Thymus (tissue), 11 donors: ENCODE data around the gene PAN3. TPM values are rescaled to one million over a fixed set of nuclear protein-coding genes. Genes with fewer than 3 reads are reported as not detected.

Source experiments
- DNase-seq, 9 donors: peaks; one replicate each; pipeline ENCODE4 v3.0.0-alpha.2; 2013; ENCODE audit warnings: low spot score in 9 of 9, low read depth in 6 of 9, missing footprints in 1 of 9
- H3K27ac ChIP-seq, 2 donors: one replicate each; pipeline ENCODE4 v1.5.1; 2013; ENCODE audit warnings: control low read depth in 1 of 2, low read depth in 1 of 2, low read length in 1 of 2, mild to moderate bottlenecking in 1 of 2, moderate library complexity in 1 of 2
- H3K27me3 ChIP-seq, 2 donors: one replicate each; pipeline ENCODE4 v1.5.1; 2013; ENCODE audit warnings: low read length in 1 of 2; ENCODE audit not compliant: control insufficient read depth in 2 of 2, insufficient read depth in 1 of 2
- H3K36me3 ChIP-seq, 2 donors: one replicate each; pipeline ENCODE4 v1.5.1; 2013; ENCODE audit warnings: low read length in 1 of 2, mild to moderate bottlenecking in 1 of 2, moderate library complexity in 1 of 2; ENCODE audit not compliant: control insufficient read depth in 2 of 2, insufficient read depth in 2 of 2
- H3K4me1 ChIP-seq, 2 donors: one replicate each; pipeline ENCODE4 v1.5.1; 2013; ENCODE audit warnings: low read length in 2 of 2; ENCODE audit not compliant: control insufficient read depth in 2 of 2, insufficient read depth in 2 of 2
- H3K4me3 ChIP-seq, 2 donors: one replicate each; pipeline ENCODE4 v1.5.1; 2013; ENCODE audit warnings: low read length in 2 of 2, control low read depth in 1 of 2, mild to moderate bottlenecking in 1 of 2
- H3K9me3 ChIP-seq, 2 donors: one replicate each; pipeline ENCODE4 v1.5.1; 2013; ENCODE audit warnings: low read length in 1 of 2, mild to moderate bottlenecking in 1 of 2; ENCODE audit not compliant: control insufficient read depth in 2 of 2, insufficient read depth in 1 of 2
- WGBS: extraction: QIAGEN DNeasy Blood & Tissue Kit; methylation state at CpG from one replicate; pipeline ENCODE4 v1.1.7; 2013; 5-methylcytosine and 5-hydroxymethylcytosine counted together
- polyA plus RNA-seq: library from polyadenylated mRNA; stranded (reverse); fragments of 200-250 nt; gene quantifications from one replicate; pipeline ENCODE4 v1.2.3, GENCODE V29; 2013
- total RNA-seq: library from RNA; stranded (reverse); fragments of 120-200 nt; gene quantifications from one replicate; pipeline ENCODE4 v1.2.4, GENCODE V29; 2013
- donor health status: healthy.

The PAN3 gene
- total and polyA plus RNA-seq, 2 donors = 22.1 to 46.1 TPM

DNA sequence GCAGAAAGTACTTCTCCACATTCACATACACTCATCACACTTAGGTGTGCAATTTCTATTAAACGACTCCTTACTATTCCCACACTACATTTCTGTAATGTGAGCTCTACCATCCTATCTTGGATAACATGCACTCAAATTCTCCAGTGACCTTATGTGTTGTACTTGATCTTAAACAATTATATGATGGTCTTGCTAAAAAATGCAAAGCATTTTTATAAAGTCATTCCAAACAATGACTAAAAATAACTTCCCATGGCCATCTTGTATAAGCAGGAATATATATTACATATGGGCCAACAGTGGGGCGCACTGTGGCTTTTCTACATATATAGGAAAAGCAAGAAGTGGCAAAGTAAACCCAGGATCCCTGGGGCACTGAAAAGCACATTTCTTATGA is 201.1 kb downstream of the PAN3 start:
- Histone ChIP-seq H3K4me1 (peaks cover 0 to 4% of the 10 kb centered on the region in 2 donors), H3K9me3 (no peaks in the 10 kb centered on the region), H3K27ac (no peak overlapping the region), H3K27me3 (no peaks in the 10 kb centered on the region), H3K4me3 (no peak overlapping the region), H3K36me3 (no peaks in the 10 kb centered on the region)
- no peak for DNase-seq
- WGBS = 94% methylated on average over 2 of the region's 2 CpGs

DNA sequence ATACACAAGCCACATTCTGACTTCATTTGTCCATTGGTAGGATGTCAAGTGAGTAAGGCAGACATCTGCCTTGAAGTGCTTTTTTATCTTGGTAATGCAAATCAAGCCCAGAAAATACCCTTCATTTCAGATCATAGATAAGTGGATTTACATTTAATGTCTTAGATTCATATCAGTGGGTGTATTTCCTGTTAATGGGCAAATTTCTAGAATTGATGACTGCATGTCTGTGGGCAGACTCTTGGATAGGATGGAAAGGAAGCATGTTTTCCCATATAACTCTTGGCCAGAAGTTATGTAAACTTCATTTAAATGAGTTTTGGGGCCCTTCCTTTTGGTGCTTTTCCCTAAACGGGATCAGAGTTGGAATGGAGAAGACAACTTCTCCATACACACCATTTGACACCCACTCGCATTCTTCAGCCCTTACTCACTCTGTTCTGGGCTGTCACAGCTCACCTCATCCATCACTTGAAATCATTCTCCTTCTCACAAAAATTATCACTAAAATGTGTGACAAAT is 202.0 kb downstream of the PAN3 start:
- Histone ChIP-seq H3K4me1 (peaks cover 0 to 4% of the 10 kb centered on the region in 2 donors), H3K9me3 (no peaks in the 10 kb centered on the region), H3K36me3 (no peaks in the 10 kb centered on the region), H3K4me3 (no peak overlapping the region), H3K27ac (no peak overlapping the region), H3K27me3 (no peaks in the 10 kb centered on the region)
- WGBS = 95% methylated on average over 2 of the region's 2 CpGs
- DNase-seq = no peak

DNA sequence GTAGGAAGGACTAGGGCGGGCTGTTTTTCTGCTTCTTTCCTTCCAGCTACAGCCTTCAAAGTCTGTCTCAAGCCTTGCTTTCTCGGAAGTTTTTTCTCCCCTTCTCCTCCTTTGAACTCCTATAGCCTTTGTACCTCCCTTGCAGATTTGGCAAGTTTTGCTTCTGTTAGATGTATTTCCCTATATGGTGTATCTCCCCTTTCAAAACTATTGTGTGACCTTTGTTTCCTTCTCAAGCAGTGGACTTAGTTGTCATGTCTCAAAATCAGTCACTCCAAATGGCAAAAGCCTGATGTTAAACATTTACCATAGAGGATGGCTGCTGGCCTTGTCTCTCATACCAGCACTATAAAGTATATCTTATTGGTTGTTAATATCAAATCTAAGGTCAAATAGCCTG is 203.9 kb downstream of the PAN3 start:
- H3K27me3 ChIP-seq = no peaks in the 10 kb centered on the region
- H3K4me1 ChIP-seq = peaks cover 0 to 6% of the 10 kb centered on the region in 2 donors
- 87% methylated on average over 2 of the region's 2 CpGs for WGBS
- no peaks in the 10 kb centered on the region for H3K36me3 ChIP-seq
- H3K4me3 ChIP-seq = no peak overlapping the region
- H3K9me3 ChIP-seq = no peaks in the 10 kb centered on the region
- no peak for DNase-seq
- H3K27ac ChIP-seq = no peak overlapping the region

DNA sequence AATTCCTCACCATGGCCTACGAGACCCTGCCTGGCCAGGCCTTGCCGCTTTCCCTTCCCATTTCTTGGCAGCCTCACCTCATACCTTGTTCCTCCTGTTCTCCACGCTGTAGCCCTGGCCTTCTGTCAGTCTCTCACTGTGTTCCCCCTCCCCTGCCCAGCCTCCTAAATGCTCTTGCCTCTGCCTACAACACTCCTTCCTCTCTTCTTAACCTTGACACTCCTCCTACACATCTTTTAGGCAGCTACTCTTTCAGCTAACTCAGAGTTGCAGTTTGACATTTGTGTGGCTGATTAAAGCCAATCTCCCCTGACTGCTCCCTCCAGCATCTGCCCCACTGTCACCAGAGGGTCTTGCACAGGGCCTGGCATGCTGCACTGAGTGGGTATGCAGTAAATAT is 205.8 kb downstream of the PAN3 start:
- no peak for DNase-seq
- Histone ChIP-seq H3K4me3 (no peak overlapping the region), H3K27me3 (no peaks in the 10 kb centered on the region), H3K36me3 (no peaks in the 10 kb centered on the region), H3K27ac (no peak overlapping the region), H3K9me3 (no peaks in the 10 kb centered on the region), H3K4me1 (peaks cover 0 to 12% of the 10 kb centered on the region in 2 donors)
- WGBS = 95% methylated on average over 3 of the region's 3 CpGs

Other genes with a start within 250 kb of the PAN3 start
- gene PDX1, start 218.5 kb upstream of the PAN3 start, total RNA-seq = not detected
- 0.05 TPM for gene PDX1, start 218.5 kb upstream of the PAN3 start, polyA plus RNA-seq
- 0.09 TPM for gene CDX2, start 169.2 kb upstream of the PAN3 start, total RNA-seq
- gene CDX2, start 169.2 kb upstream of the PAN3 start, polyA plus RNA-seq = 0.64 TPM
- 0.38 TPM for gene URAD, start 149.9 kb upstream of the PAN3 start, total RNA-seq
- gene URAD, start 149.9 kb upstream of the PAN3 start, polyA plus RNA-seq = 0.39 TPM
- gene FLT3, start 38.0 kb upstream of the PAN3 start, total RNA-seq = 11.6 TPM
- gene FLT3, start 38.0 kb upstream of the PAN3 start, polyA plus RNA-seq = 8.3 TPM